GM12891 (cell line): ENCODE data around the gene WSCD2.

Experiments
- POLR2A ChIP-seq: IDR thresholded peaks from 2 replicates; pipeline ENCODE4 v1.6.1; 2011; ENCODE audit warnings: low read depth, low read length, control low read depth
- POLR2AphosphoS5 ChIP-seq: IDR thresholded peaks from 2 replicates; pipeline ENCODE4 v1.6.1; 2011; ENCODE audit warnings: low read depth, low read length, control low read depth

- TF ChIP-seq POLR2AphosphoS5 (no peak), POLR2A (no peak)
Observed at GRCh38 chr12:108191086-108191485, 62.0 kb downstream of the WSCD2 start.
